Measurements from ENCODE around the gene PAPLN. TPM values are rescaled to one million over a fixed set of nuclear protein-coding genes. Genes with fewer than 3 reads are reported as not detected.

PAPLN gene
- total and polyA plus RNA-seq, 5 experiments from 2014 or later = 0.07 to 0.37 (median 0.10) TPM

DNA sequence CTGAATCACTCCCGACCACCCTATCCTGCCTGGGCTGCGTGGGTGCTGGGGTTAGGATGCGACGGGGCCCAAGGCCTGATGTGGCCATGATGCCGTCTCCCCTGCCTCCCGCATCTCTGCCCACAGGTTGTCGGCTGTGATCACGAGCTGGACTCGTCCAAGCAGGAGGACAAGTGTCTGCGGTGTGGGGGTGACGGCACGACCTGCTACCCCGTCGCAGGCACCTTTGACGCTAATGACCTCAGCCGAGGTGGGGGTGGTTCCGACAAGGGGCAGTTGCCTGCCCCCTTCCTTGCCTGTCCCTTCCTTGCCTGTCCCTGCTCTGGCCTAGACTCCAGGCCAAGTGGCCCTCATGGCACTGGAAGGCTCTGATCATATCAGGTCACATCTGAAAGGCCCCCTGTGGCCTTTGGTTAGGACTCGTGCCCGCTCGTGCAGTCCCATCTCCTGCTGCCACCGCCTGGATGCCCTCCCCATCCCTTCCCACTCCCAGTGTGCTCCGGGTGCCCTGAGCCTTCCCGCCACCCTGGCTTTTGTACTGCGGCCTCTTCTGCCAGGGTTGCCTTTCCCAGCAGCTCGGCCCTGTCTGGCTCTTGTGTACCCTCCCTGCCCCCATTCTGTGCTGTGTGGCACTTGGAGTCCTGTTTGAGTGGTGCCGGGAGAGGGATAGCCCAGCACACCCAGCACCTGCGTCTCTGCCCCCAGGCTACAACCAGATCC, 13.6 kb downstream of the PAPLN start:
- H3K9me3 Mint-ChIP-seq = peaks cover 0 to 2% (median 0%) of the 10 kb centered on the region in 9 donors
- no peaks in the 10 kb centered on the region for H3K36me3 Mint-ChIP-seq
- H3K4me3 Mint-ChIP-seq = peak overlapping the region in 1 of 10 donors; percentile 30
- ATAC-seq (no peak), DNase-seq (peak in 1 of 10 donors; percentile 45)
- POLR2A ChIA-PET = no interaction called here
- H3K4me1 Mint-ChIP-seq = peaks cover 17 to 20% (median 20%) of the 10 kb centered on the region in 4 donors
- peaks cover 0 to 2% (median 0%) of the 10 kb centered on the region in 5 donors for H3K27me3 Mint-ChIP-seq
- no peak overlapping the region for H3K27ac Mint-ChIP-seq

GRCh38 chr14:73251516-73252215, 14.4 kb downstream of the PAPLN start:
- ATAC-seq (no peak), DNase-seq (peak in 1 of 10 donors; percentile 50)
- Mint-ChIP-seq H3K9me3 (peaks cover 0 to 2% (median 0%) of the 10 kb centered on the region in 9 donors), H3K4me3 (no peak overlapping the region), H3K27me3 (peaks cover 0 to 2% (median 0%) of the 10 kb centered on the region in 5 donors), H3K27ac (no peak overlapping the region), H3K4me1 (peaks cover 13 to 20% (median 16%) of the 10 kb centered on the region in 4 donors), H3K36me3 (no peaks in the 10 kb centered on the region)
- POLR2A ChIA-PET = no interaction called here

DNA sequence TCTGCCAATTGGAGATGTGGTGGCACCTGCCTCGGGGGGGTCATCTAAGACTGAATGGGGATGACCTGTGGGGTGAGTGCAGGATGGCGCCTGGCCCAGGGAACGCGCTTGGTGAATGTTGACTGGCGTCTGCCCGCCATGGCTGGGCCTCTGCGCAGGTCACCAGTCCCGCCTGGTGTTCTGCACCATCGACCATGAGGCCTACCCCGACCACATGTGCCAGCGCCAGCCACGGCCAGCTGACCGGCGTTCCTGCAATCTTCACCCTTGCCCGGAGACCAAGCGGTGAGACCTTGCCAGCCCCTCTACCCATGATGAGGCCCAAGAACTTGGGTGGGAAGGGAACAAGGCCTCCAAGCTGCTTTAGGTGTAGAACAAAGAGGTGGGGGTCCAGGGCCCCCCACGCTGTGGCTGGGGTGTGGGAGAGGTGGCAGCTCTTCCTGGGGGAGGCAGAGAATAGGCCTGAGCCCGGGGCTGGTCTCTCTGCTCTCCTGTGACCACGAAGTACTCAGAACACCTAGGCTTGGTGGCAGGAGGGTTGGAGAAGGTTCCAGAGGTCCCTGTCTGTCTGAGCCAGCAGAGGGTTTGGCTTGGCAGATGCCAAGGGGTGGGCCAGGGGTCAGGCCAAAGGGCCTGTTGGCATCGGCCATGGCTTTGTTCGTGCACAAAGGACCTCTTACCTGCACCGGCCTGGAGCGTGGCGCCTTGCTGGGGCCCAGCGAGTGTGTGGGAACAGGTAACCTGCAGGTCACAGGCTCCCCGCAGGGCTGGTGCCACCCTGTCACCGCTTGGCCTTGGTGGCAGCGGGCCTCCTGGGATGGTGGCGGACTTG, 15.4 kb downstream of the PAPLN start:
- Mint-ChIP-seq H3K27ac (no peak overlapping the region), H3K4me3 (no peak overlapping the region), H3K4me1 (peaks cover 3 to 11% (median 6%) of the 10 kb centered on the region in 4 donors), H3K36me3 (no peaks in the 10 kb centered on the region), H3K9me3 (no peaks in the 10 kb centered on the region), H3K27me3 (no peaks in the 10 kb centered on the region)
- POLR2A ChIA-PET = no interaction called here
- DNase-seq (no peak), ATAC-seq (no peak)

DNA sequence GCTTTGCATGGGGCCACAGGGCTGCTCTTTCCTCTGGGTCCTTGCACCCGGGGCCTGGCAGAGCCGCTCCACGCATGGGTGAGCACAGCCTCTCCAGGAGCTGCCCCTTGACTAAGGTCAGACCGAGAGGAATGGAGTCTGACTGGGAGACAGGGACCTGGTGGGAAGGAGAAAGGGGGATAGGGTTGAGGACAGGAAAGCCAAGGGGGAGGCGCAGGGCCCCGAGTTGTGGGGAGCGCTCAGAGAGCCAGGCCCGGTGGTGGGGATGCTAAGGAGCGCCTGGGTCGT, 16.0 kb downstream of the PAPLN start:
- no peaks in the 10 kb centered on the region for H3K36me3 Mint-ChIP-seq
- H3K4me1 Mint-ChIP-seq = peaks cover 0 to 6% (median 1%) of the 10 kb centered on the region in 4 donors
- DNase-seq (peak in 1 of 10 donors; percentile 60), ATAC-seq (no peak)
- POLR2A ChIA-PET = no interaction called here
- H3K27me3 Mint-ChIP-seq = no peaks in the 10 kb centered on the region
- H3K27ac Mint-ChIP-seq = no peak overlapping the region
- no peak overlapping the region for H3K4me3 Mint-ChIP-seq
- no peaks in the 10 kb centered on the region for H3K9me3 Mint-ChIP-seq

GRCh38 chr14:73253721-73254120, 16.4 kb downstream of the PAPLN start:
- H3K4me3 Mint-ChIP-seq = no peak overlapping the region
- no peaks in the 10 kb centered on the region for H3K27me3 Mint-ChIP-seq
- POLR2A ChIA-PET = no interaction called here
- no peak for ATAC-seq
- H3K36me3 Mint-ChIP-seq = no peaks in the 10 kb centered on the region
- no peak overlapping the region for H3K27ac Mint-ChIP-seq
- peak in 1 of 10 donors; percentile 60 for DNase-seq
- H3K4me1 Mint-ChIP-seq = peaks cover 0 to 6% (median under 1%) of the 10 kb centered on the region in 4 donors
- H3K9me3 Mint-ChIP-seq = no peaks in the 10 kb centered on the region

GRCh38 chr14:73254247-73255004, 17.1 kb downstream of the PAPLN start:
- Mint-ChIP-seq H3K27ac (peak overlapping the region in 1 of 10 donors; percentile 72), H3K27me3 (no peaks in the 10 kb centered on the region)
- POLR2A ChIA-PET = no interaction called here

DNA sequence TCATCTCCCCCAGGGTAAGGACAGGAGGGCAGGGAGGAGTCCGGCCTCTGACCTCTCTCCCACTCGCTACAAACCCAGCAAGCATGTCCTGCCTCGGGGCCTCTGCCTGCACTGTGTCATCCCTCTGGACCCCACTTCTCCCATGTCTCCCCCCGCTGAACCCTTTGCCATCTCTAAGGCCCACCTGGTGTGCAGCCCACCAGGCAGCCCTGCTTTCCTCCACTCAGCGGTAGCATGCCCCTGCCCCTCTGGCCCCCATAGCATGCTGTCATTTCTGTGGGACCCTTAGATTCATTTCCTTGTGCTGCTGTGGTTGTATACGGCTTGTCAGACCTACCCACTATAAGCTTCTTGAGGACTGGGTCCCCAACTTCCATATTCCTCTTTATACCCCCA, 17.7 kb downstream of the PAPLN start:
- Mint-ChIP-seq H3K9me3 (no peaks in the 10 kb centered on the region), H3K4me3 (no peak overlapping the region), H3K27me3 (no peaks in the 10 kb centered on the region), H3K4me1 (peaks cover 0 to 3% (median 0%) of the 10 kb centered on the region in 4 donors), H3K36me3 (no peaks in the 10 kb centered on the region), H3K27ac (peak overlapping the region in 1 of 10 donors; percentile 72)
- DNase-seq (no peak), ATAC-seq (no peak)
- POLR2A ChIA-PET = no interaction called here

More at GRCh38 chr14:73254247-73255004, 17.1 kb downstream of the PAPLN start:
- Mint-ChIP-seq H3K4me3 (no peak overlapping the region), H3K4me1 (peaks cover 0 to 6% (median 0%) of the 10 kb centered on the region in 4 donors), H3K9me3 (no peaks in the 10 kb centered on the region), H3K36me3 (no peaks in the 10 kb centered on the region)
- DNase-seq (peak in 1 of 10 donors; percentile 60), ATAC-seq (no peak)

DNA sequence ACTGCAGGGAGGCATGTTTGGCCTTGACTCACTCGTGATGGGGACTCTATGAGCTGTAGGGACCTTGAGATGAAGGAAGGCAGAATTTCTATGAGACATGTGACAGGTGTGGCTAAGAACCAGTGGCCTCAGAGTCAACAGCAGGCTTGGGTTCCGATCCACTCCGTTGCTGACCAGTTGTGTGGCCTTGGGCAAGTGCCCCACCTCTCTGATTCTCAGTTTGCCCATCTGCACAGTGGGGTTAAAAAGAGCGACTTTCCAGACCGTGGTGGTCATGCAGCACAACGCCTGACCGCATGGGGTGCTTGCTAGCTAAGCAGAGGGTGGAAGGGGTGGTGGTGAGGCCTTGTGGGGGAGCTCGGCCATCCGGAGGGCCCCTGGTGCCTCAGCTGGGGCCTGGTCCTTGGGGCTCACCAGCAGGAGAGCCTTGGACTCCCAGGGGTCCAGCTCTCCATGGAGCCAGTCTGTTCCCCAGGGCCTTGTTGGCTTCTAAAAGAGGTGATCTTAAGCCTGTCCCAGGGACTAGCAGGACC, 18.5 kb downstream of the PAPLN start:
- DNase-seq = peak in 1 of 10 donors; percentile 14
- Mint-ChIP-seq H3K9me3 (no peaks in the 10 kb centered on the region), H3K27me3 (no peaks in the 10 kb centered on the region), H3K4me1 (peaks cover 0 to 3% (median 0%) of the 10 kb centered on the region in 4 donors), H3K36me3 (no peaks in the 10 kb centered on the region), H3K4me3 (no peak overlapping the region), H3K27ac (no peak overlapping the region)
- ATAC-seq = no peak
- POLR2A ChIA-PET = no interaction called here

DNA sequence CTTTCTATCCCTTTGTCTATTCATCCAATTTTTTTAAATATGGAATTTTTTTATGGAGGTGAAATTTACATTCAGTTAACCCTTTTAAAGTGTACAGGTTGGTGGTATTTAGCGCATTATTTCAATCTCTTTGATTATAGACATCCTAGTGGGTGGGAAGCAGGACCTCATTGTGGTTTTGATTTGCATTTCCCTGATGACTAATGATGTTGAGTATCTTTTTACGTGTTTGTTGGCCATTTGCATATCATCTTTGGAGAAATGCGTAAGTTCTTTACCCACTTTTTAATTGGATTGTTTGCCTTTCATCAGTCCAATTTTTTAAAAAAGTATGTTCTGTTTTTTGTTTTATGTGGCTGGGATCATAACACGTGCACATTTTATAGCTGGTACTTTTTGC, 20.8 kb downstream of the PAPLN start:
- H3K27me3 Mint-ChIP-seq = peaks cover 0 to 7% (median 0%) of the 10 kb centered on the region in 5 donors
- H3K9me3 Mint-ChIP-seq = no peaks in the 10 kb centered on the region
- peak overlapping the region in 1 of 10 donors; percentile 16 for H3K27ac Mint-ChIP-seq
- POLR2A ChIA-PET = interaction anchor here (0.7 kb wide), 1 partner anchor 37 kb away, joined by 7 read pairs; no protein-coding TSS in a partner anchor
- DNase-seq (no peak), ATAC-seq (no peak)
- H3K36me3 Mint-ChIP-seq = no peaks in the 10 kb centered on the region
- H3K4me3 Mint-ChIP-seq = no peak overlapping the region
- peaks cover 0 to 3% (median 0%) of the 10 kb centered on the region in 4 donors for H3K4me1 Mint-ChIP-seq

- no peak overlapping the region for H3K27ac Mint-ChIP-seq
- H3K36me3 Mint-ChIP-seq = no peaks in the 10 kb centered on the region
- DNase-seq (peak in 1 of 10 donors; percentile 56), ATAC-seq (no peak)
- POLR2A ChIA-PET = no interaction called here
- peaks cover 0 to 10% (median 5%) of the 10 kb centered on the region in 5 donors for H3K27me3 Mint-ChIP-seq
- no peaks in the 10 kb centered on the region for H3K9me3 Mint-ChIP-seq
- H3K4me1 Mint-ChIP-seq = peaks cover 0 to 5% (median 0%) of the 10 kb centered on the region in 4 donors
- no peak overlapping the region for H3K4me3 Mint-ChIP-seq
These were observed 21.7 kb downstream of the PAPLN start for GRCh38 chr14:73258845-73259611.

DNA sequence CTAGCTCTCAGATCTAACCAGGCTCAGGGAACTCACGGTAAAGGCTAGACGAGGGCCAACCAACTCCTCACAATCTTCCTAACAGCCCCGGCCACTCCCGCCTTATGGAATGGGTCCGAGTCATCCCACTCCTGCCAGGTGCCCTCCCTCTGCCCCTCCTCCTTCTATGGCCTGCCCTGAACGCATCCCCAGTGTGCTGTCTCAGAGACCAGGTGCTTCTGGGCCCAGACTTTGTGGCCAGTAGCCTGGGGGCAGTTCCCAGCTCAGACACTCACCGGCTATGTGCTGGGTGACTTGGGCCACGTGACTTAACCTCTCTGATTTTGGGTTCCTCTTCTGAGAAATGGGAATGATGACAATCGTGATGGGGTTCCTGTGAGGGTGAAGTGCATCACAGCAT, 22.5 kb downstream of the PAPLN start:
- POLR2A ChIA-PET = no interaction called here
- no peak for DNase-seq
- Mint-ChIP-seq H3K27me3 (peaks cover 0 to 17% (median 12%) of the 10 kb centered on the region in 5 donors), H3K4me1 (peaks cover 0 to 6% (median 0%) of the 10 kb centered on the region in 4 donors), H3K4me3 (no peak overlapping the region), H3K27ac (peak overlapping the region in 1 of 10 donors; percentile 43), H3K9me3 (no peaks in the 10 kb centered on the region), H3K36me3 (no peaks in the 10 kb centered on the region)
- ATAC-seq = no peak

All from naive thymus-derived CD8-positive, alpha-beta T cell (primary cell).